Left lung (tissue), 10 donors: ENCODE results near the gene PCGF2. TPM values are rescaled to one million over a fixed set of nuclear protein-coding genes. Genes with fewer than 3 reads are reported as not detected.
"Not testable (repeated sequence)": the region's sequence is repeated elsewhere in the genome, so short reads cannot be mapped to it uniquely, and the experiment has no call there.

ENCODE experiments used
- ATAC-seq: fragments of 200-7000 bp; cut with Tn5 transposase; one replicate; pipeline ENCODE4 v1.9.1; 2020; ENCODE audit warnings: moderate library complexity
- DNase-seq, 4 donors: peaks; one replicate each; pipeline ENCODE4 v3.0.0-alpha.2; 2013 to 2020
- H3K27ac ChIP-seq, 2 donors: fragments of 200-600 bp; sonication (generic) in 1 of 2; one replicate each; pipeline versions ENCODE4 v1.5.0 to v1.8.0; 2020 to 2021
- H3K27me3 ChIP-seq, 2 donors: fragments of 200-600 bp; sonication (generic) in 1 of 2; one replicate each; pipeline versions ENCODE4 v1.5.0 to v1.8.0; 2020 to 2021
- H3K36me3 ChIP-seq, 2 donors: fragments of 200-600 bp; sonication (generic) in 1 of 2; one replicate each; pipeline versions ENCODE4 v1.5.0 to v1.8.0; 2020 to 2021
- H3K4me1 ChIP-seq, 2 donors: fragments of 200-600 bp; one replicate each; pipeline ENCODE4 v1.8.0; 2021
- H3K4me3 ChIP-seq, 2 donors: fragments of 200-600 bp; sonication (generic) in 1 of 2; one replicate each; pipeline versions ENCODE4 v1.5.0 to v1.8.0; 2020 to 2021; ENCODE audit warnings: mild to moderate bottlenecking in 1 of 2
- H3K9me3 ChIP-seq, 2 donors: fragments of 200-600 bp; sonication (generic) in 1 of 2; one replicate each; pipeline versions ENCODE4 v1.5.0 to v1.8.0; 2020 to 2021
- intact Hi-C, 2 donors: fragments of 100-400 bp; cut with DNase I; formaldehyde crosslinking; loops; one replicate each; pipeline versions ENCODE4 v1.11.2 to v1.14.2; 2022
- polyA plus RNA-seq, 6 donors: library from polyadenylated mRNA; unstranded; fragments of 120-200 nt; gene quantifications; one replicate each; pipeline ENCODE4 v1.2.1, GENCODE V29; 2013; ENCODE audit not compliant: insufficient read length in 6 of 6
- total RNA-seq, 2 donors: library from RNA; stranded (reverse); fragmentation: NEBNext Ultra II Directional; extraction: Animal tissue kit (Norgen Biotek cat#: 25700); gene quantifications; one replicate each; pipeline ENCODE4 v1.2.1, GENCODE V29; 2021
- TF ChIP-seq, protein P1 (sequence below), 2 donors: fragments of 200-600 bp; sonication (generic) in 1 of 2; IDR thresholded peaks; one replicate each; pipeline versions ENCODE4 v1.5.0 to v1.8.0; 2021; ENCODE audit warnings: antibody characterized with exemption in 2 of 2
- donor health status: DM: no; HTN: yes; CAD: no.
- donor health status: DM: no; HTN: no; CAD: no.

The PCGF2 gene
- total and polyA plus RNA-seq, 8 donors, result 40.0 to 102 (median 85.0) TPM

- Histone ChIP-seq H3K9me3 (no peaks in the 10 kb centered on the region), H3K27me3 (no peaks in the 10 kb centered on the region), H3K27ac (no peak overlapping the region), H3K4me1 (peaks cover 12 to 43% of the 10 kb centered on the region in 2 donors), H3K36me3 (peaks cover 0 to 22% of the 10 kb centered on the region in 2 donors), H3K4me3 (no peak overlapping the region)
- DNase-seq, result no peak
- intact Hi-C loops, result no loop called here
- TF ChIP-seq, protein P1, sequence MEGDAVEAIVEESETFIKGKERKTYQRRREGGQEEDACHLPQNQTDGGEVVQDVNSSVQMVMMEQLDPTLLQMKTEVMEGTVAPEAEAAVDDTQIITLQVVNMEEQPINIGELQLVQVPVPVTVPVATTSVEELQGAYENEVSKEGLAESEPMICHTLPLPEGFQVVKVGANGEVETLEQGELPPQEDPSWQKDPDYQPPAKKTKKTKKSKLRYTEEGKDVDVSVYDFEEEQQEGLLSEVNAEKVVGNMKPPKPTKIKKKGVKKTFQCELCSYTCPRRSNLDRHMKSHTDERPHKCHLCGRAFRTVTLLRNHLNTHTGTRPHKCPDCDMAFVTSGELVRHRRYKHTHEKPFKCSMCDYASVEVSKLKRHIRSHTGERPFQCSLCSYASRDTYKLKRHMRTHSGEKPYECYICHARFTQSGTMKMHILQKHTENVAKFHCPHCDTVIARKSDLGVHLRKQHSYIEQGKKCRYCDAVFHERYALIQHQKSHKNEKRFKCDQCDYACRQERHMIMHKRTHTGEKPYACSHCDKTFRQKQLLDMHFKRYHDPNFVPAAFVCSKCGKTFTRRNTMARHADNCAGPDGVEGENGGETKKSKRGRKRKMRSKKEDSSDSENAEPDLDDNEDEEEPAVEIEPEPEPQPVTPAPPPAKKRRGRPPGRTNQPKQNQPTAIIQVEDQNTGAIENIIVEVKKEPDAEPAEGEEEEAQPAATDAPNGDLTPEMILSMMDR (IDR thresholded peaks at IDR 0.05), result no peak
- ATAC-seq, result no peak
Observed at GRCh38 chr17:38794221-38794620, 46.1 kb upstream of the PCGF2 start.

DNA sequence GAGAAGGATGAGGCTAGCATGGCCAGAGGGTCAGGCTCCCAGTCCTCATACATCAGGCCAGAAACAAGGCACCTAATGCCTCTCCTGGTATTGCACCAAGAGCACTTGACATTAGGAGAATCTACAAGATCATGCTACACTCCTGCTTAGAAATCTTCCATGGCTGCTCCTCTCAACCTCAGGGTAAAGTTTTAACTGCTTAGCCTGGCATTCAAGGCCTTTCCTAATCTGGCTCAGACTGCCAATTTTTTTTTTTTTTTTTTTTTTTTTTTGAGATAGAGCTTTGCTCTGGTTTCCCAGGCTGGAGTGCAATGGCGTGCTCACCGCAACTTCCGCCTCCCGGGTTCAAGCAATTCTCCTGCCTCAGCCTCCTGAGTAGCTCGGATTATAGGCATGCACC lies 43.0 kb upstream of the PCGF2 start:
- Histone ChIP-seq H3K27me3 (no peaks in the 10 kb centered on the region), H3K4me1 (peaks cover 0 to 16% of the 10 kb centered on the region in 2 donors), H3K36me3 (peaks cover 0 to 29% of the 10 kb centered on the region in 2 donors), H3K27ac (no peak overlapping the region), H3K9me3 (no peaks in the 10 kb centered on the region), H3K4me3 (no peak overlapping the region)
- DNase-seq, result no peak
- ATAC-seq, result no peak
- TF ChIP-seq, protein P1 (IDR thresholded peaks at IDR 0.05), result no peak
- intact Hi-C loops, result no loop called here

DNA sequence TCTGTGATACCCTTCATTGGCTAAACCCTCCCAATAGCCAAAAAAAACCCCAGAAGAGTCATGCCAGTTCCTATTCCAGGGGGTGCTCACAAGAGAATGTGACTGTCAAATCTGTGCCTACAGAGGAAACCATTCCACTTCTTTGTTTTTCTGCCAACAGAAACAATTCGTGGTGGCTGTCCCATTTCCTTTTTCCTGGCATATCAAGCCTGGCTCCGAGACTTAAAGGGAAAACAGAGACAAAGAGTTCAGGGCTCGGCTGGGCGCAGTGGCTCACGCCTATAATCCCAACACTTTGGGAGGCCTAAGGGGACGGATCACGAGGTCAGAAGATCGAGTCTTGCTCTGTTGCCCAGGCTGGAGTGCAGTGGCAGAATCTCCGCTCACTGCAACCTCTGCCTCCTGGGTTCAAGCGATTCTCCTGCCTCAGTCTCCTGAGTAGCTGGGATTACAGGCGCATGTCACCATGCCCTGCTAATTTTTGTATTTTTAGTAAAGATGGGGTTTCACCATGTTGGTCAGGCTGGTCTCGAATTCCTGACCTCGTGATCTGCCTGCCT lies 42.1 kb upstream of the PCGF2 start:
- H3K9me3 ChIP-seq, ATAC-seq, intact Hi-C loops, DNase-seq, H3K4me3 ChIP-seq, H3K4me1 ChIP-seq, H3K27me3 ChIP-seq: not testable (repeated sequence)
- H3K27ac ChIP-seq, result peak overlapping the region in 1 of 2 donors; percentile 53
- peaks cover 0 to 29% of the 10 kb centered on the region in 2 donors for H3K36me3 ChIP-seq

GRCh38 chr17:38789185-38789584 lies 41.0 kb upstream of the PCGF2 start:
- Histone ChIP-seq H3K36me3 (peaks cover 0 to 36% of the 10 kb centered on the region in 2 donors), H3K4me3 (no peak overlapping the region), H3K27ac (no peak overlapping the region), H3K4me1 (peaks cover 0 to 8% of the 10 kb centered on the region in 2 donors), H3K27me3 (no peaks in the 10 kb centered on the region), H3K9me3 (no peaks in the 10 kb centered on the region)
- ATAC-seq (no peak), DNase-seq (no peak)
- intact Hi-C loops, result no loop called here
- TF ChIP-seq, protein P1 (IDR thresholded peaks at IDR 0.05), result no peak

GRCh38 chr17:38787999-38788398 lies 39.9 kb upstream of the PCGF2 start:
- ATAC-seq, intact Hi-C loops, H3K4me3 ChIP-seq, DNase-seq, H3K27me3 ChIP-seq, H3K27ac ChIP-seq, H3K9me3 ChIP-seq, H3K4me1 ChIP-seq: not testable (repeated sequence)
- H3K36me3 ChIP-seq, result peaks cover 0 to 48% of the 10 kb centered on the region in 2 donors

GRCh38 chr17:38786372-38786771 lies 38.2 kb upstream of the PCGF2 start:
- no peaks in the 10 kb centered on the region for H3K27me3 ChIP-seq
- DNase-seq, result no peak

More at GRCh38 chr17:38786372-38786771, 38.2 kb upstream of the PCGF2 start:
- Histone ChIP-seq H3K9me3 (no peaks in the 10 kb centered on the region), H3K27ac (no peak overlapping the region), H3K36me3 (peaks cover 0 to 53% of the 10 kb centered on the region in 2 donors), H3K4me1 (peaks cover 0 to 8% of the 10 kb centered on the region in 2 donors), H3K4me3 (no peak overlapping the region)
- intact Hi-C loops, result no loop called here
- no peak for ATAC-seq
- TF ChIP-seq, protein P1 (IDR thresholded peaks at IDR 0.05), result no peak
